GM06990 (cell line): ENCODE data around the gene CUL3.

ENCODE experiments used
- DNase-seq: peaks from one replicate; pipeline ENCODE4 v3.0.0-alpha.2; 2011; ENCODE audit not compliant: insufficient read length; ENCODE audit errors: extremely low read depth
- H3K27me3 ChIP-seq: replicated peaks from 2 replicates; pipeline ENCODE4 v1.6.0; 2011; ENCODE audit warnings: low read length; ENCODE audit not compliant: control insufficient read depth, insufficient read depth
- H3K36me3 ChIP-seq: 2 replicates; pipeline ENCODE4 v1.5.1; 2011; ENCODE audit warnings: low read length; ENCODE audit not compliant: control insufficient read depth, insufficient read depth
- H3K4me3 ChIP-seq: replicated peaks from 2 replicates; pipeline ENCODE4 v1.5.1; 2011; ENCODE audit warnings: low read depth, mild to moderate bottlenecking, control low read depth, low read length
- CTCF ChIP-seq: IDR thresholded peaks from 2 replicates; pipeline ENCODE4 v1.5.1; 2011; ENCODE audit warnings: low read length, control low read depth, mild to moderate bottlenecking, inconsistent platforms; ENCODE audit not compliant: insufficient read depth, poor library complexity, severe bottlenecking

CUL3 gene

DNA sequence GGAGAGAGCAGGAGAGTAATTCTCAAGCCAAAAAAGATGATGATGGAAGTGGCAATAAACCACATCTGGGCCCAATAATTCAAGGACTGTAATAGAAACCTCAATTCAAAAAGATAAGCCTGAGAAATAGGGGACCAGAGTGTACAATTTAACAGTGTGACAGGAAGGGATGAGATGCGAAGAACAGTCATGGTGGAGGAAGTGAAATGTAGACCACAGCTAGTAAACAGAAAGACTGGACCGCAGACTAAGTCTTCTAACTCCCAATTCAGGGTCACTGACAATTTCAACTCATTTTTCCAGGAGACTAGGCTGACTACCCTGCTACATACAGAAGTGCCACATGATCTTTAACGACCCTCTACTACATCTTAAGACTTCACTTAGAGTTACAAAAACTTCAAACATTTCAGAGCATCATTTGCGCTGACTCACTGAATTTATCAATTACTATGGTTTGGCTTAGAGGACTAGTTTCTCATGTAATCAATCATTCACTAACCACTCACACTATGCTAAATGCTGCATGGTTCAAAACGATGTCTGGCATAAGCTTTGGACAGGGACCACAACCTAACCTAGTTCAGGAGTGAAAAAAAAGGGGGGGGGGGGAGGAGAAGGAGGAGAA lies 9.0 kb downstream of the CUL3 start:
- no peak for TF ChIP-seq CTCF
- Histone ChIP-seq H3K27me3 (no peaks in the 10 kb centered on the region), H3K36me3 (no peaks in the 10 kb centered on the region), H3K4me3 (no peak overlapping the region)
- no peak for DNase-seq

DNA sequence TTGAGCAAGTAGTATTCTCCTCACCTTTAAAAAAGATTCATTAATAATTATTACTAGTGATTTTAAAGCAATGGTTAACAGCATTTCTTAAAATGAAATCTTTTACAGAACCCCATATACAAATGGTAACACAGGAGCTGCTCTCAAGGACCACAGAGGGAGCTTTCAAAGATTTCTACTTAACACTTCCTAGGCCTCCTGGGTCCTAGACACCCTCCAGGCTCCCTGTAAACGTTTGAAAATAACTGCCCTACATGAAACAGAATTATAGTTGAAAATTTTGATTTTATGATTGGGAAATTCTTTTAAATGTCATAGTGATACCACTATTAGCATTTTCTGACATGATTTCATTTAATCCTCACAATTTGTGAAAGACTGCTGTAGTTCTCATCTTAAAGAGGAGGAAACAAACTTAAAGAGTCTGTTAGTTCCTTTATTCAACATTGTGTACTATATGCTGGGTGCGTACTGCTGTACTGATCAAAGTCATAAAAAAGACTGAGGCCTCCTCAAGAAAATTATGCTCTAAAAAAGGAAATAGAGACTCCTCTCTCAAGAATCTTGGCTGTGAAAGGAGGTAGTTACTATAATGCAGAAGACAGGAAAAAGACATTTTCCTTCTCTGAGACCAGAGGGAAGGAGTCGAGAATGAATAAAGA lies 10.6 kb downstream of the CUL3 start:
- TF ChIP-seq CTCF, result no peak
- H3K4me3 ChIP-seq, result no peak overlapping the region
- no peaks in the 10 kb centered on the region for H3K36me3 ChIP-seq
- no peak for DNase-seq
- no peaks in the 10 kb centered on the region for H3K27me3 ChIP-seq

GRCh38 chr2:224573724-224574123 lies 11.4 kb downstream of the CUL3 start:
- H3K4me3 ChIP-seq, result no peak overlapping the region
- TF ChIP-seq CTCF, result no peak
- no peak for DNase-seq
- no peaks in the 10 kb centered on the region for H3K27me3 ChIP-seq
- H3K36me3 ChIP-seq, result no peaks in the 10 kb centered on the region

GRCh38 chr2:224572338-224572737 lies 12.8 kb downstream of the CUL3 start:
- H3K4me3 ChIP-seq, result no peak overlapping the region
- no peaks in the 10 kb centered on the region for H3K36me3 ChIP-seq
- no peak for TF ChIP-seq CTCF
- H3K27me3 ChIP-seq, result no peaks in the 10 kb centered on the region
- no peak for DNase-seq

- DNase-seq, result no peak
- Histone ChIP-seq H3K27me3 (no peaks in the 10 kb centered on the region), H3K36me3 (no peaks in the 10 kb centered on the region; the same call in 1 of the 2 replicates), H3K4me3 (no peak overlapping the region)
- TF ChIP-seq CTCF, result no peak
These were observed 14.7 kb downstream of the CUL3 start for GRCh38 chr2:224570328-224570993.
